ENCODE results near the gene ARSI.

DNA sequence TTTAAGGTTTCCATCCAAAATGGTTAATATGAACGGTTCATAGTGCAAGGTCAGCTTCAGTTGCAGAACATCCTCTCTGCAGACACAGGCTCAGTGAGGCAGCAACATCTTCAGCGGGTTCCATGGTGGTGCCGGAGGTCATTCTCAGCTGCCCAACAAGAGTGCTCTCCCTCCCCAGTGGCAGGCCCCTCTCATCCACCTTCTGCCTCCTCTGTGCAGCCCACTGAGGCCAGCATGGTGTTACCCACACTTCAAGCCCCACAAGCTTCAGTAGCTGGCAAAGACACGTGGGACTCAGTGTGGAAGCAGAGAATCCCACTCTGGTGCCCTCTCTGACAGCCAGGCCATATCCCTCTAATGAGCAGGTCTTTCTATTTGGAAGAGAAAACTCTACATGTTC lies 4.1 kb upstream of the ARSI start:
- no peak for TF ChIP-seq POLR2A (IDR thresholded peaks at IDR 0.05)
- TF ChIP-seq, protein P1, sequence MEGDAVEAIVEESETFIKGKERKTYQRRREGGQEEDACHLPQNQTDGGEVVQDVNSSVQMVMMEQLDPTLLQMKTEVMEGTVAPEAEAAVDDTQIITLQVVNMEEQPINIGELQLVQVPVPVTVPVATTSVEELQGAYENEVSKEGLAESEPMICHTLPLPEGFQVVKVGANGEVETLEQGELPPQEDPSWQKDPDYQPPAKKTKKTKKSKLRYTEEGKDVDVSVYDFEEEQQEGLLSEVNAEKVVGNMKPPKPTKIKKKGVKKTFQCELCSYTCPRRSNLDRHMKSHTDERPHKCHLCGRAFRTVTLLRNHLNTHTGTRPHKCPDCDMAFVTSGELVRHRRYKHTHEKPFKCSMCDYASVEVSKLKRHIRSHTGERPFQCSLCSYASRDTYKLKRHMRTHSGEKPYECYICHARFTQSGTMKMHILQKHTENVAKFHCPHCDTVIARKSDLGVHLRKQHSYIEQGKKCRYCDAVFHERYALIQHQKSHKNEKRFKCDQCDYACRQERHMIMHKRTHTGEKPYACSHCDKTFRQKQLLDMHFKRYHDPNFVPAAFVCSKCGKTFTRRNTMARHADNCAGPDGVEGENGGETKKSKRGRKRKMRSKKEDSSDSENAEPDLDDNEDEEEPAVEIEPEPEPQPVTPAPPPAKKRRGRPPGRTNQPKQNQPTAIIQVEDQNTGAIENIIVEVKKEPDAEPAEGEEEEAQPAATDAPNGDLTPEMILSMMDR (IDR thresholded peaks at IDR 0.05) = no peak

Measured in lower leg skin (tissue), 3 donors.